GM18526 (cell line): ENCODE results near the gene KIZ.

ENCODE experiments used
- POLR2A ChIP-seq: IDR thresholded peaks from 3 replicates; pipeline ENCODE4 v1.6.1; 2011; ENCODE audit not compliant: insufficient read length; ENCODE audit errors: extremely low read depth

The KIZ gene

GRCh38 chr20:21209668-21210067 lies 83.8 kb downstream of the KIZ start:
- no peak for TF ChIP-seq POLR2A

GRCh38 chr20:21213691-21214090 lies 87.8 kb downstream of the KIZ start:
- TF ChIP-seq POLR2A, result no peak

GRCh38 chr20:21214431-21214830 lies 88.5 kb downstream of the KIZ start:
- TF ChIP-seq POLR2A, result no peak

GRCh38 chr20:21219686-21220085 lies 93.8 kb downstream of the KIZ start:
- no peak for TF ChIP-seq POLR2A

- no peak for TF ChIP-seq POLR2A
Observed at GRCh38 chr20:21224217-21224616, 98.3 kb downstream of the KIZ start.

- TF ChIP-seq POLR2A, result no peak
Observed at GRCh38 chr20:21225215-21225947, 99.5 kb downstream of the KIZ start.

GRCh38 chr20:21228511-21228910 lies 102.6 kb downstream of the KIZ start:
- TF ChIP-seq POLR2A, result no peak

GRCh38 chr20:21229163-21229562 lies 103.3 kb downstream of the KIZ start:
- TF ChIP-seq POLR2A, result no peak

- TF ChIP-seq POLR2A, result no peak
Observed at GRCh38 chr20:21230220-21230619, 104.3 kb downstream of the KIZ start.

GRCh38 chr20:21230686-21231085 lies 104.8 kb downstream of the KIZ start:
- no peak for TF ChIP-seq POLR2A

- no peak for TF ChIP-seq POLR2A
Observed at GRCh38 chr20:21232546-21233280, 106.8 kb downstream of the KIZ start.

GRCh38 chr20:21234324-21234723 lies 108.4 kb downstream of the KIZ start:
- no peak for TF ChIP-seq POLR2A

GRCh38 chr20:21234806-21235483 lies 109.1 kb downstream of the KIZ start:
- TF ChIP-seq POLR2A, result no peak

GRCh38 chr20:21235484-21236445 lies 109.9 kb downstream of the KIZ start:
- TF ChIP-seq POLR2A, result no peak
